Stimulated activated CD4-positive, alpha-beta T cell treated with anti-CD3 and anti-CD28 coated beads, Interleukin-1b, Interleukin-23, amount 100 ng/mL, for 1 hour (primary cell): ENCODE results near the gene ANKRD17.

ENCODE experiments used
- DNase-seq, 2 donors: peaks; one replicate each; pipeline ENCODE4 v3.0.0-alpha.2; 2020; ENCODE audit warnings: low read depth in 2 of 2

Gene ANKRD17

GRCh38 chr4:73053076-73053475, 205.5 kb downstream of the ANKRD17 start:
- no peak for DNase-seq

- no peak for DNase-seq
These were observed 207.0 kb downstream of the ANKRD17 start for GRCh38 chr4:73051625-73052024.

DNA sequence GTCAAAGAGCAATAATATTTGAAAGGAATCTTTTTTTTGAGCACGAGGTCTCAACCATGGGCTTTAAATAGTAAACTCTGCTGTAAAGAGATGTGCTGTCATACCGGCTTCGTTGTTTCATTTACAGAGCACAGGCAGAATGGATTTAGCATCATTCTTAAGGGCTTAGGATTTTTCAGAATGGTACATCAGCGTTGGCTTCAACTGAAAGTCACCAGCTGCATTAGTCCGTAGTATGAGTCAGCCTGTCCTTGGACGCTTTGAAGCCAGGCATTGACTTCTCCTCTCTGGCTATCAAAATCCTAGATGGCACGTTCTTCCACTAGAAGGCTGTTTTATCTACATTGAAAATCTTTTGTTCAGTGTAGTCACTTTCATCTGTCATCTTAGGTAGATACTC, 212.7 kb downstream of the ANKRD17 start:
- no peak for DNase-seq

DNA sequence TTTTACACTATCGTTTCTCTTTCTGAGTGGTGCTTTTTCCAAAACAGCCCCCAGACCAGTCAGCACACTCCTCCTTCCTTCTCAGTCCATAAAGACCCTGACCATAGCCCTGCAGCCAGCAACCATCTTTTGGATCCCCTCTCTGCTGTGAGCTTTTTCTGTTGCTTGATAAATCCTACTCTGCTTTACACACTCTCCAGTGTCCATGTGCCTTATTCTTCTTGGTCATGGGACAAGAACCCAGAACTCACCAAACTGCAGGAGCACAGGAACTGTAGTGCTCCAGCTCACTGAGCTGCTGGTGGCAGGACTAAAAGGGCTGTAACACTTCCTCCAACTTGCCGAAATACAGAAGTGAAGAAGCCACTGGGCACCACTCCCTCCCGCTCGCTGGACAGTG, 221.5 kb downstream of the ANKRD17 start:
- DNase-seq = no peak

DNA sequence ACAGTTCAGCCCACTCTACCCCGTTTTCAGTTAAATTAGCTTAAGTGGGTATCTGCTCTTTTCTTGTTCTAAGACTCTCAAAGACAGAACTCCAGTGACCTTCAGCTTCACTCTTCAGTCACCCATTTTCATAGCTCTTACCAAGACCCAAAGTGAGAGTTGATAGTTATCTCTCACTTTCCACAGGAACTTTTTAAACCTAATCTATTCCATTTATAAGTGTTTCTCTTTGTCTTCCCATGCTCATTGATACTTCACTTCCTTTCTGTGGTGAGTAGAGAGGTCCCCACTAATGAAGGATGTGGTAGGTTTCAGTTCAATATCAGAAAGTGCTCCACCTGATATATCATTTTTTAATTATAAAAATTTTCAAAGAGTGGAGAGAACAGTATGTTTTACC, 222.5 kb downstream of the ANKRD17 start:
- DNase-seq = no peak

DNA sequence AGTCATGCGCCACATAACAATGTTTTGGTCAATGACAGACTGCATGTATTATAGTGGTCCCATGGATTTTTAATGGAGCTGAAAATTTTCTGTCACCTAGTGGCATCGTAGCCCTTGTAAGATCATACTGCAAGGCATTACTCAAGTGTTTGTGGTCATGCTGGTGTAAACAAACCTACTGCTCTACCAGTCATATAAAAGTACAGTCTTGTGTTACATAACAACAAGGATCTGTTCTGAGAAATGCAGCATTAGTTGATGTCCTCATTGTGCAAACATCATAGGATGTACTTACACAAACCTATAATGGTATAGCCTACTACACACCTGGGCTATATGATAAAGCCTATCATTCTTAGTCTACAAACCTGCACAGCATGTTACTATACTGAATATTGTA, 223.7 kb downstream of the ANKRD17 start:
- DNase-seq = no peak

GRCh38 chr4:73028621-73029020, 230.0 kb downstream of the ANKRD17 start:
- no peak for DNase-seq
